IPS-20b (cell line): Measurements from ENCODE around the gene BTBD18.

Experiments used
- H3K27ac ChIP-seq: one replicate; pipeline ENCODE4 v1.5.1; 2013; ENCODE audit warnings: low read length
- H3K27me3 ChIP-seq: 2 replicates; pipeline ENCODE4 v1.6.1; 2013; ENCODE audit warnings: mild to moderate bottlenecking, low read length, inconsistent platforms; ENCODE audit not compliant: insufficient read depth
- H3K36me3 ChIP-seq: 2 replicates; pipeline ENCODE4 v1.6.1; 2013; ENCODE audit warnings: low read depth, mild to moderate bottlenecking, inconsistent platforms, low read length, moderate library complexity; ENCODE audit not compliant: insufficient read depth
- H3K4me1 ChIP-seq: 2 replicates; pipeline ENCODE4 v1.6.1; 2013; ENCODE audit warnings: mild to moderate bottlenecking, control low read depth, inconsistent platforms, low read length, moderate library complexity; ENCODE audit not compliant: insufficient read depth
- H3K4me3 ChIP-seq: 2 replicates; pipeline ENCODE4 v1.5.1; 2013; ENCODE audit warnings: mild to moderate bottlenecking, low read length, inconsistent platforms
- H3K9ac ChIP-seq: 2 replicates; pipeline ENCODE4 v1.6.1; 2013; ENCODE audit warnings: low read depth, mild to moderate bottlenecking, inconsistent platforms, low read length, moderate library complexity
- H3K9me3 ChIP-seq: 2 replicates; pipeline ENCODE4 v1.6.1; 2013; ENCODE audit warnings: mild to moderate bottlenecking, low read depth, low read length, inconsistent platforms; ENCODE audit not compliant: insufficient read depth

Gene BTBD18

GRCh38 chr11:57751176-57751575, 443 bp downstream of the BTBD18 start:
- Histone ChIP-seq H3K36me3 (0 out of 2 replicates have a peak, but pooled peaks cover 6% of the 10 kb centered on the region), H3K4me1 (no peaks in the 10 kb centered on the region), H3K27ac (no peak overlapping the region), H3K4me3 (no peak overlapping the region), H3K27me3 (no peaks in the 10 kb centered on the region), H3K9ac (no peak overlapping the region), H3K9me3 (no peaks in the 10 kb centered on the region)

GRCh38 chr11:57746920-57747319, 4.7 kb downstream of the BTBD18 start:
- H3K9me3 ChIP-seq, result no peaks in the 10 kb centered on the region
- H3K4me3 ChIP-seq, result no peak overlapping the region
- 0 out of 2 replicates have a peak, but pooled peaks cover 5% of the 10 kb centered on the region for H3K4me1 ChIP-seq
- H3K27ac ChIP-seq, result no peak overlapping the region
- H3K9ac ChIP-seq, result no peak overlapping the region
- H3K27me3 ChIP-seq, result no peaks in the 10 kb centered on the region
- peaks cover 41% of the 10 kb centered on the region for H3K36me3 ChIP-seq

- Histone ChIP-seq H3K4me1 (0 out of 2 replicates have a peak, but pooled peaks cover 5% of the 10 kb centered on the region), H3K27ac (no peak overlapping the region), H3K9me3 (no peaks in the 10 kb centered on the region), H3K27me3 (no peaks in the 10 kb centered on the region), H3K9ac (no peak overlapping the region), H3K4me3 (no peak overlapping the region), H3K36me3 (peaks cover 47% of the 10 kb centered on the region)
These were observed 6.4 kb downstream of the BTBD18 start for GRCh38 chr11:57745206-57745605.

- 0 out of 2 replicates have a peak, but pooled peaks cover 5% of the 10 kb centered on the region for H3K4me1 ChIP-seq
- no peak overlapping the region for H3K4me3 ChIP-seq
- H3K9me3 ChIP-seq, result no peaks in the 10 kb centered on the region
- peaks cover 55% of the 10 kb centered on the region for H3K36me3 ChIP-seq
- no peak overlapping the region for H3K9ac ChIP-seq
- H3K27ac ChIP-seq, result no peak overlapping the region
- H3K27me3 ChIP-seq, result no peaks in the 10 kb centered on the region
These were observed 7.3 kb downstream of the BTBD18 start for GRCh38 chr11:57744357-57744756.

GRCh38 chr11:57742087-57742452, 9.5 kb downstream of the BTBD18 start:
- Histone ChIP-seq H3K4me1 (0 out of 2 replicates have a peak, but pooled peaks cover 5% of the 10 kb centered on the region), H3K9me3 (no peaks in the 10 kb centered on the region), H3K36me3 (peaks cover 75% of the 10 kb centered on the region), H3K9ac (peak overlapping the region; percentile 97), H3K4me3 (peak overlapping the region; percentile 97), H3K27ac (peak overlapping the region; percentile 64), H3K27me3 (no peaks in the 10 kb centered on the region)

- Histone ChIP-seq H3K9ac (peak within 1 kb of the TSS; percentile 97), H3K36me3 (peaks cover 70% of the 10 kb centered on the region), H3K27ac (peak within 1 kb of the TSS; percentile 64), H3K4me3 (peak within 1 kb of the TSS; percentile 97), H3K9me3 (no peaks in the 10 kb centered on the region), H3K27me3 (no peaks in the 10 kb centered on the region), H3K4me1 (0 out of 2 replicates have a peak, but pooled peaks cover 5% of the 10 kb centered on the region)
These were observed 10.2 kb downstream of the BTBD18 start, which contains the start of gene SELENOH for GRCh38 chr11:57741132-57742086. SELENOH (plus strand) TSS chr11:57741491; CDS start chr11:57741596, 105 bp downstream.

GRCh38 chr11:57735619-57736298, 15.9 kb downstream of the BTBD18 start:
- Histone ChIP-seq H3K27me3 (no peaks in the 10 kb centered on the region), H3K4me3 (no peak overlapping the region), H3K4me1 (peaks cover 10% of the 10 kb centered on the region; the same call in 1 of the 2 replicates), H3K9ac (no peak overlapping the region), H3K27ac (no peak overlapping the region), H3K36me3 (peaks cover 35% of the 10 kb centered on the region), H3K9me3 (no peaks in the 10 kb centered on the region)

GRCh38 chr11:57732661-57733060, 19.0 kb downstream of the BTBD18 start:
- Histone ChIP-seq H3K4me1 (peaks cover 10% of the 10 kb centered on the region; the same call in 1 of the 2 replicates), H3K9ac (no peak overlapping the region), H3K4me3 (no peak overlapping the region), H3K9me3 (no peaks in the 10 kb centered on the region), H3K27me3 (no peaks in the 10 kb centered on the region), H3K36me3 (peaks cover 4% of the 10 kb centered on the region; the same call in 1 of the 2 replicates), H3K27ac (no peak overlapping the region)

- no peaks in the 10 kb centered on the region; the same call in 1 of the 2 replicates for H3K4me1 ChIP-seq
- no peak overlapping the region for H3K27ac ChIP-seq
- no peaks in the 10 kb centered on the region for H3K9me3 ChIP-seq
- H3K4me3 ChIP-seq, result peak overlapping the region; percentile 0
- no peaks in the 10 kb centered on the region for H3K27me3 ChIP-seq
- H3K9ac ChIP-seq, result peak overlapping the region; percentile 2; the same call in 1 of the 2 replicates
- H3K36me3 ChIP-seq, result no peaks in the 10 kb centered on the region; the same call in 1 of the 2 replicates
These were observed 22.1 kb downstream of the BTBD18 start for GRCh38 chr11:57729479-57729878.

GRCh38 chr11:57728829-57729228, 22.8 kb downstream of the BTBD18 start:
- peak overlapping the region; percentile 2; the same call in 1 of the 2 replicates for H3K9ac ChIP-seq

GRCh38 chr11:57727185-57727584, 24.4 kb downstream of the BTBD18 start:
- no peak overlapping the region for H3K9ac ChIP-seq
- peaks cover 8% of the 10 kb centered on the region; the same call in 1 of the 2 replicates for H3K36me3 ChIP-seq
- no peak overlapping the region for H3K27ac ChIP-seq
- H3K27me3 ChIP-seq, result no peaks in the 10 kb centered on the region
- H3K4me1 ChIP-seq, result no peaks in the 10 kb centered on the region; the same call in 1 of the 2 replicates
- H3K4me3 ChIP-seq, result no peak overlapping the region
- no peaks in the 10 kb centered on the region for H3K9me3 ChIP-seq

More at GRCh38 chr11:57728829-57729228, 22.8 kb downstream of the BTBD18 start:
- Histone ChIP-seq H3K4me3 (peak overlapping the region; percentile 0; the same call in 1 of the 2 replicates), H3K4me1 (no peaks in the 10 kb centered on the region; the same call in 1 of the 2 replicates), H3K36me3 (no peaks in the 10 kb centered on the region; the same call in 1 of the 2 replicates), H3K27me3 (no peaks in the 10 kb centered on the region), H3K27ac (no peak overlapping the region), H3K9me3 (no peaks in the 10 kb centered on the region)
